Upper lobe of right lung (tissue), 1 donor: ENCODE measurements around the gene SLC22A5. TPM values are rescaled to one million over a fixed set of nuclear protein-coding genes. Genes with fewer than 3 reads are reported as not detected.

Source experiments
- ATAC-seq: fragments of 200-7000 bp; cut with Tn5 transposase; one replicate; pipeline ENCODE4 v1.9.1; 2020; ENCODE audit warnings: mild to moderate bottlenecking, moderate library complexity
- DNase-seq: peaks from one replicate; pipeline ENCODE4 v3.0.0-alpha.2; 2020
- H3K27ac ChIP-seq: fragments of 200-600 bp; one replicate; pipeline ENCODE4 v1.8.0; 2022
- H3K27me3 ChIP-seq: fragments of 200-600 bp; one replicate; pipeline ENCODE4 v1.8.0; 2022; ENCODE audit warnings: mild to moderate bottlenecking
- H3K36me3 ChIP-seq: fragments of 200-600 bp; one replicate; pipeline ENCODE4 v1.8.0; 2022
- H3K4me1 ChIP-seq: fragments of 200-600 bp; one replicate; pipeline ENCODE4 v1.8.0; 2022
- H3K4me3 ChIP-seq: fragments of 200-600 bp; one replicate; pipeline ENCODE4 v1.8.0; 2022; ENCODE audit warnings: mild to moderate bottlenecking
- H3K9me3 ChIP-seq: fragments of 200-600 bp; one replicate; pipeline ENCODE4 v1.8.0; 2022
- CTCF ChIP-seq: fragments of 200-600 bp; IDR thresholded peaks from one replicate; pipeline ENCODE4 v1.8.0; 2022; ENCODE audit warnings: antibody characterized with exemption
- intact Hi-C: fragments of 100-400 bp; cut with DNase I; formaldehyde crosslinking; loops from one replicate; pipeline ENCODE4 v1.11.0; 2022
- total RNA-seq: library from RNA; stranded (reverse); fragmentation: NEBNext Ultra II Directional; extraction: Animal tissue kit (Norgen Biotek cat#: 25700); gene quantifications from one replicate; pipeline ENCODE4 v1.2.1, GENCODE V29; 2021
- donor health status: DM: no; HTN: yes; CAD: no; lungs with severe emphysema.

The SLC22A5 gene
- total RNA-seq, 1 donor from 2014 or later: 10.2 TPM

- no peaks in the 10 kb centered on the region for H3K27me3 ChIP-seq
- H3K27ac ChIP-seq: no peak overlapping the region
- H3K9me3 ChIP-seq: no peaks in the 10 kb centered on the region
- no peak overlapping the region for H3K4me3 ChIP-seq
- intact Hi-C loops: no loop called here
- peaks cover under 1% of the 10 kb centered on the region for H3K4me1 ChIP-seq
- no peak for TF ChIP-seq CTCF
- DNase-seq (peak; percentile 7), ATAC-seq (no peak)
- peaks cover 4% of the 10 kb centered on the region for H3K36me3 ChIP-seq
Observed at GRCh38 chr5:132380047-132380446, 10.5 kb downstream of the SLC22A5 start.

GRCh38 chr5:132380741-132381140 is 11.2 kb downstream of the SLC22A5 start:
- Histone ChIP-seq H3K4me1 (peaks cover 7% of the 10 kb centered on the region), H3K27me3 (no peaks in the 10 kb centered on the region), H3K27ac (no peak overlapping the region), H3K36me3 (peaks cover 4% of the 10 kb centered on the region), H3K9me3 (no peaks in the 10 kb centered on the region), H3K4me3 (no peak overlapping the region)
- DNase-seq: peak; percentile 11
- no peak for ATAC-seq
- TF ChIP-seq CTCF: no peak
- intact Hi-C loops: no loop called here

GRCh38 chr5:132381614-132382013 is 12.1 kb downstream of the SLC22A5 start:
- intact Hi-C loops: no loop called here
- Histone ChIP-seq H3K27ac (no peak overlapping the region), H3K4me3 (no peak overlapping the region), H3K9me3 (no peaks in the 10 kb centered on the region), H3K4me1 (peaks cover 14% of the 10 kb centered on the region), H3K27me3 (no peaks in the 10 kb centered on the region), H3K36me3 (peaks cover 4% of the 10 kb centered on the region)
- no peak for DNase-seq
- TF ChIP-seq CTCF: no peak
- ATAC-seq: no peak

GRCh38 chr5:132383261-132383660 is 13.8 kb downstream of the SLC22A5 start:
- no peak for DNase-seq
- TF ChIP-seq CTCF: no peak
- intact Hi-C loops: no loop called here

GRCh38 chr5:132383984-132384383 is 14.5 kb downstream of the SLC22A5 start:
- peaks cover 37% of the 10 kb centered on the region for H3K4me1 ChIP-seq
- DNase-seq: peak; percentile 12
- H3K27ac ChIP-seq: no peak overlapping the region
- intact Hi-C loops: no loop called here
- no peak for ATAC-seq
- TF ChIP-seq CTCF: no peak
- no peaks in the 10 kb centered on the region for H3K27me3 ChIP-seq
- peaks cover 4% of the 10 kb centered on the region for H3K36me3 ChIP-seq
- no peaks in the 10 kb centered on the region for H3K9me3 ChIP-seq
- H3K4me3 ChIP-seq: no peak overlapping the region

More at GRCh38 chr5:132383261-132383660, 13.8 kb downstream of the SLC22A5 start:
- no peaks in the 10 kb centered on the region for H3K27me3 ChIP-seq
- H3K9me3 ChIP-seq: no peaks in the 10 kb centered on the region
- H3K4me1 ChIP-seq: peaks cover 30% of the 10 kb centered on the region
- ATAC-seq: no peak
- no peak overlapping the region for H3K4me3 ChIP-seq
- peaks cover 4% of the 10 kb centered on the region for H3K36me3 ChIP-seq
- no peak overlapping the region for H3K27ac ChIP-seq

- H3K36me3 ChIP-seq: peaks cover 5% of the 10 kb centered on the region
- ATAC-seq (no peak), DNase-seq (no peak)
- no peak overlapping the region for H3K27ac ChIP-seq
- intact Hi-C loops: loop anchor here (5.0 kb wide), 1 partner anchor 118 kb away; no protein-coding TSS in a partner anchor
- H3K9me3 ChIP-seq: no peaks in the 10 kb centered on the region
- H3K27me3 ChIP-seq: no peaks in the 10 kb centered on the region
- TF ChIP-seq CTCF: no peak
- peaks cover 43% of the 10 kb centered on the region for H3K4me1 ChIP-seq
- H3K4me3 ChIP-seq: no peak overlapping the region
Observed at GRCh38 chr5:132384506-132385050, 15.1 kb downstream of the SLC22A5 start.
